ENCODE data around the gene TERT. TPM values are rescaled to one million over a fixed set of nuclear protein-coding genes. Genes with fewer than 3 reads are reported as not detected.
"Not testable (repeated sequence)": the region's sequence is repeated elsewhere in the genome, so short reads cannot be mapped to it uniquely, and the experiment has no call there.

Gene TERT
- polyA plus RNA-seq, 3 donors, result 0.17 to 0.43 (median 0.28) TPM

DNA sequence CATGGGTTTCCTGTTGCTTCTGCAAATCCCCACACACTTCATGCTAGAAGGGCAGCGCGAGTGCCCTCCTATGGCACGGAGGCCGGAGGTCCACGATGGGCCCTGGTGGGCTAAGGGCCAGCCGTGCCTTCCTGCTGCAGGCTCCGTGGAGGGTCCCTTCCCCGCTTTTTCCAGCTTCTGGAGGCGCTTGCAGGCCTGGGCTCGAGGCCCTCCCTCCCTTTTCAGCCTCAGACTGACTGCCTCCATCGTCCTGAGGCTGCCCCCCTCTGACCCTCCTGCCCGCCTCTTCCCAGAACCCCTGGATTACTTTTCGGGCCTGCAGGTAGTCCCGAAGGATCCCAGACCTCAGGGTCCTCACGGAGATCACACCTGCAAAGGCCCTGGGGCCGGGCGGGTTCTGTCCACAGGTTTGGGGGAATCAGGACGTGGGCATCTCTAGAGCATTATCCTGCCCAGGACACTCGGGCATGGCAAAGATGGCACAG is 3.2 kb upstream of the TERT start:
- no peak for DNase-seq (ENCODE audit: low read depth in 3 of 3, low spot score in 2 of 3)

DNA sequence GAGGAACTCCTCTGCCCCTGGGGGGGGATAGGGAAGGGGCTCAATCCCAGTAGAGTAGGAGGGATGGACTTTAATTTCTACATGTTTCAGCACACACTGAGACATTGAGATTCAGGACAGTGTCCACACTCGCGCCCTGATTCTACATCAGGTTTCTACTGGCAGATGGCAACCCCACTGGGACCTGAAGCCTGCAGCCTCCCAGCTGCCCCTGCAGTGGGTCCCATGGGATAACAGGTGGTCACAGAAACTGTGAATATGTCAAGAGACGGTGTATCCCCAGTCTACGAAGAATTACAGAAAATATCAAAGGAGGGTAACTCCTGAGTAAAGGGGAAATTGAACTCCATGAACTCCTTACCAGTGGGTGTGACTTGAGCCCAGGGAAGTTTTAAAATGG is 2.4 kb upstream of the TERT start:
- no peak for DNase-seq (ENCODE audit: low read depth in 3 of 3, low spot score in 2 of 3)

DNA sequence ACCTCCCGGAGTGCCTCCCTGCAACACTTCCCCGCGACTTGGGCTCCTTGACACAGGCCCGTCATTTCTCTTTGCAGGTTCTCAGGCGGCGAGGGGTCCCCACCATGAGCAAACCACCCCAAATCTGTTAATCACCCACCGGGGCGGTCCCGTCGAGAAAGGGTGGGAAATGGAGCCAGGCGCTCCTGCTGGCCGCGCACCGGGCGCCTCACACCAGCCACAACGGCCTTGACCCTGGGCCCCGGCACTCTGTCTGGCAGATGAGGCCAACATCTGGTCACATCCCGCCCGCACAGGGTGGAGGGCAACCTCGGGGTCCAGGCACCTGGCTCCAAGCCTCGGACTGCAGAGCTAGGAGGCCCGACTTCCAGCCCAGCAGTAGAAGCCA is 776 bp upstream of the TERT start:
- no peak for DNase-seq (ENCODE audit: low read depth in 3 of 3, low spot score in 2 of 3)

DNA sequence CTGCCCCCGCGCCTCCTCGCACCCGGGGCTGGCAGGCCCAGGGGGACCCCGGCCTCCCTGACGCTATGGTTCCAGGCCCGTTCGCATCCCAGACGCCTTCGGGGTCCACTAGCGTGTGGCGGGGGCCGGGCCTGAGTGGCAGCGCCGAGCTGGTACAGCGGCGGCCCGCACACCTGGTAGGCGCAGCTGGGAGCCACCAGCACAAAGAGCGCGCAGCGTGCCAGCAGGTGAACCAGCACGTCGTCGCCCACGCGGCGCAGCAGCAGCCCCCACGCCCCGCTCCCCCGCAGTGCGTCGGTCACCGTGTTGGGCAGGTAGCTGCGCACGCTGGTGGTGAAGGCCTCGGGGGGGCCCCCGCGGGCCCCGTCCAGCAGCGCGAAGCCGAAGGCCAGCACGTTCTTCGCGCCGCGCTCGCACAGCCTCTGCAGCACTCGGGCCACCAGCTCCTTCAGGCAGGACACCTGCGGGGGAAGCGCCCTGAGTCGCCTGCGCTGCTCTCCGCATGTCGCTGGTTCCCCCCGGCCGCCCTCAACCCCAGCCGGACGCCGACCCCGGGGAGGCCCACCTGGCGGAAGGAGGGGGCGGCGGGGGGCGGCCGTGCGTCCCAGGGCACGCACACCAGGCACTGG is 548 bp downstream of the TERT start:
- DNase-seq (ENCODE audit: low read depth in 3 of 3, low spot score in 2 of 3), result no peak

DNA sequence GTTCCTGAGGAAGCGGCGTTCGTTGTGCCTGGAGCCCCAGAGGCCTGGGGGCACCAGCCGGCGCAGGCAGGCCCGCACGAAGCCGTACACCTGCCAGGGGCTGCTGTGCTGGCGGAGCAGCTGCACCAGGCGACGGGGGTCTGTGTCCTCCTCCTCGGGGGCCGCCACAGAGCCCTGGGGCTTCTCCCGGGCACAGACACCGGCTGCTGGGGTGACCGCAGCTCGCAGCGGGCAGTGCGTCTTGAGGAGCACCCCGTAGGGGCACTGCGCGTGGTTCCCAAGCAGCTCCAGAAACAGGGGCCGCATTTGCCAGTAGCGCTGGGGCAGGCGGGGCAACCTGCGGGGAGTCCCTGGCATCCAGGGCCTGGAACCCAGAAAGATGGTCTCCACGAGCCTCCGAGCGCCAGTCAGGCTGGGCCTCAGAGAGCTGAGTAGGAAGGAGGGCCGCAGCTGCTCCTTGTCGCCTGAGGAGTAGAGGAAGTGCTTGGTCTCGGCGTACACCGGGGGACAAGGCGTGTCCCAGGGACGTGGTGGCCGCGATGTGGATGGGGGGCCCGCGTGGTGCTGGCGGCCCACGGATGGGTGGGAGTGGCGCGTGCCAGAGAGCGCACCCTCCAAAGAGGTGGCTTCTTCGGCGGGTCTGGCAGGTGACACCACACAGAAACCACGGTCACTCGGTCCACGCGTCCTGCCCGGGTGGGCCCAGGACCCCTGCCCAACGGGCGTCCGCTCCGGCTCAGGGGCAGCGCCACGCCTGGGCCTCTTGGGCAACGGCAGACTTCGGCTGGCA is 1.3 kb downstream of the TERT start:
- no peak for DNase-seq (ENCODE audit: low read depth in 3 of 3, low spot score in 2 of 3)

DNA sequence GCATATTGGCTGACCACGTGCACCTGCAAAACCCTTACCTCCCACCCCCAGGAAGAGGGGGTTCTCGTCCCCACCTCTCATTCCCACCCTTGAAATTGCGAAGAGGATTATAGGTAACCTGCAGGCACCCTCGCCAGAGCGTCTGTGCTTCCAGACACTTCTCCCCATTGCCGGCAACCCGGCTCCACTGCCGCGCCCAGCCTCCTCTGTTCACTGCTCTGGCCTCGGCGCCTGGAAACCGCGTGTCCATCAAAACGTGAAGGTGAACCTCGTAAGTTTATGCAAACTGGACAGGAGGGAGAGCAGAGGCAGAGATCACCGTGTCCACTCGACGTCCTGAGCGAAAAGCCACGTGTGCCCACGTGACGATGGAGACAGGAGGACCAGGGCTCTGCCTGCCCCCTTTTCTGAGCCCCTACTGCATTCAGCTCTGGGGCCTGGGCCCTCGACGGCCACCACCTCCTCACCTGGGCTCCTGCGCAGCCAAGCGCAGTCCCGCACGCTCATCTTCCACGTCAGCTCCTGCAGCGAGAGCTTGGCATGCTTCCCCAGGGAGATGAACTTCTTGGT is 1.9 kb downstream of the TERT start:
- DNase-seq (ENCODE audit: low read depth in 3 of 3, low spot score in 2 of 3), result no peak

DNA sequence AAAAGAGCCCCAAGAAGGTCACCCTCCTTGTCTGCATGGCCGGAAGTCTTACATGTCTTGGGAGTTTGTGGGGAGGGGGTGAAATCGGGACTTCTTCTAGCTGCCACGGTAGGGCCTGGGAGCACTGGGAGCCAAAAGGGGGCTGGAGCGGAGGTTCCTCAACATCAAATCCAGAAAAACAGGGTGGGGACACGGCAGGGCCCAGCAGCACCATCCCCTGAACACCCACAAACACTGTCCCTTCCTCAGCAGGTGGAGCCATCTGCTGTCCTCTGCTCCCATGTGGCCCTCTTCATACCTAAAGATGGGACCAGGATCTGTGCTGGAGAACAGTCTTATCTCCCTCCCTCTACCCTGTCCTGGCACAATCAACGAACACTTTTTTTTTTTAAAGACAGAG is 2.7 kb downstream of the TERT start:
- DNase-seq (ENCODE audit: low read depth in 3 of 3, low spot score in 2 of 3), result no peak

DNA sequence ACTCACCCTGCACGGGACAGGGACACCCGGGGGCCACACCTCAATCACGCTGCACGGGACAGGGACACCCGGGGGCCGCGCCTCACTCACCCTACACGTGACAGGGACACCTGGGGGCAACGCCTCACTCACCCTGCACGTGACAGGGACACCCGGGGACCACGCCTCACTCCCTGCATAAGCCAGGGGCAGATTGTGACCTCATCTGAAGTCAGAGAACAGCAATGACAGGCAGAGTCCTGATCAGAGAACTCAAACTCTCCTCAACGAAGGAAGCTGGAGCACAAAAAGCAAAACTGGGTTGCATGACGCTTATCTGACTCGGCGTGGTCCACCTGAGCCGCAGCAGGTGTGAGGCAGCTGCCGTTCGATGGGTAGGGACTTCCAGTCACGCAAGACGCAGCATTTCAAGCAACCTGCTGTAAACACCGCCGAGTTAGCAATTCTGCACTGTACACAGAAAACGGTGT is 3.2 kb downstream of the TERT start:
- DNase-seq (ENCODE audit: low read depth in 3 of 3, low spot score in 2 of 3), result no peak

DNA sequence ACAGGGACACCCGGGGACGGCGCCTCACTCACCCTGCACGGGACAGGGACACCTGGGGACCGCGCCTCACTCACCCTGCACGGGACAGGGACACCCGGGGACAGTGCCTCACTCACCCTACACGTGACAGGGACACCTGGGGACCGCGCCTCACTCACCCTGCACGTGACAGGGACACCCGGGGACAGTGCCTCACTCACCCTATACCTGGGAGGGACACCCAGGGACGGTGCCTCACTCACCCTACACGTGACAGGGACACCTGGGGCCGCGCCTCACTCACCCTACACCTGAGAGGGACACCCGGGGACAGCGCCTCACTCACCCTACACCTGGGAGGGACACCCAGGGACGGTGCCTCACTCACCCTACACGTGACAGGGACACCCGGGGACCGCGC is 3.9 kb downstream of the TERT start:
- not testable (repeated sequence) for DNase-seq (ENCODE audit: low read depth in 3 of 3, low spot score in 2 of 3)

DNA sequence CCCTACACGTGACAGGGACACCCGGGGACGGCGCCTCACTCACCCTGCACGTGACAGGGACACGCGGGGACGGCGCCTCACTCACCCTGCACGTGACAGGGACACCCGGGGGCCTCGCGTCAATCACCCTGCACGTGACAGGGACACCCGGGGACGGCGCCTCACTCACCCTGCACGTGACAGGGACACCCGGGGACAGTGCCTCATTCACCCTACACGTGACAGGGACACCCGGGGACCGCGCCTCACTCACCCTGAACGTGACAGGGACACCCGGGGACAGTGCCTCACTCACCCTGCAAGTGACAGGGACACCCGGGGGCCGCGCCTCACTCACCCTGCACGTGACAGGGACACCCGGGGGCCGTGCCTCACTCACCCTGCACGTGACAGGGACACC is 5.3 kb downstream of the TERT start:
- not testable (repeated sequence) for DNase-seq (ENCODE audit: low read depth in 3 of 3, low spot score in 2 of 3)

DNA sequence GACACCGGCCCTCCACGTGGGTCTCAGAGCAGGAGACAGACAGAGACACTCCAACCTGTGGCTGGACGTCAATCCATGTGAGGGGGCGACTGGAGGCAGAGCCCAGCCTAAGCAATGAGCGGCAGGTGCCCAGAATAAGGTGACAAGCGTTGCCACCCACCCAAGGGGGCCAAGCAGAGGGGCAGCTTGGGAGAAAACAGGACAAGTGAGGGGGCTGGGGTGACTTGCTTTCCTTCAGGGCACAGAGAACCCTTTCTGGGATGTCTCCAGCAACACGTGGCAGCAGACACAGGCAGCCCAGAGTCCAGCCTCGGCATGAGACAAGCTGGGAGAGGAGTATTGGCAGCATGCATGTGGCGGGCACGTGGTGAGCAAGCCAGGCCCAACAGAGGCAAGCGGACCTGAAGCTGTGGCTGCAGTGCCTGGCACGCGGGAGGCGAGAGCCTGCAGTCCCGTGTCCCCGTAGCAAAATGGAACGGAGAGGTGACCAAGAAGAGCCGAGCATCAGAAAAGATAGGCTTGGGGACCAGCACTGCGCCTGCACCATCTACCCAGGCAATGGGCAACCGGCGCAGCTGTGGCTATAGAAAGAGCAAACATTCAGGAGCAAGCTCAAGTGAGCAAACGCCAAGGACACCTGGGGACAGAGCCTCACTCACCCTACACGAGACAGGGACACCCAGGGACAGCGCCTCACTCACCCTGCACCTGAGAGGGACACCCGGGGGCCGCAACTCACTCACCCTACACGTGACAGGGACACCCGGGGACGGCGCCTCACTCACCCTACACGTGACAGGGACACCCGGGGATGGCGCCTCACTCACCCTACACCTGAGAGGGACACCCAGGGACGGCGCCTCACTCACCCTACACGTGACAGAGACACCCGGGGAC is 6.2 kb downstream of the TERT start:
- DNase-seq (ENCODE audit: low read depth in 3 of 3, low spot score in 2 of 3), result no peak

DNA sequence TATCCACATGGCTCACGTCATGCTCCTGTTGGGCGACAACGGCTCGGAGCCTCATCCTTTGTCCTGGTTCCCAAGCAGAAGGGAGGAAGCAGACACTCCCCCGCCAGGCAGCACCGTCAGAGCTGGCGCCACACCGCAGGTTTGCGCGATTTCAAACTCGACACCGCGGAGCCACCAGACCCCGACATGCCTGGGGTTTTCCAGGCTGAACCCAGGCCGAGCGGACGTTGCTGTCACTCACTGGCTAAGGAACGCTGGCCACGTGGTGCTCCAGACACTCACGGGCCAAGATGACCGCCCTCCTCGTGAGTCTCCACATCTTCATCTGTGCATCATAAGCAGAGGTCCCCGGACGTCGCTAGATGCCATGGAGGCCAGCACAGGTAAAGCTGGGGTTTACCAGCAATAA is 9.0 kb downstream of the TERT start:
- DNase-seq (ENCODE audit: low read depth in 3 of 3, low spot score in 2 of 3), result no peak

DNA sequence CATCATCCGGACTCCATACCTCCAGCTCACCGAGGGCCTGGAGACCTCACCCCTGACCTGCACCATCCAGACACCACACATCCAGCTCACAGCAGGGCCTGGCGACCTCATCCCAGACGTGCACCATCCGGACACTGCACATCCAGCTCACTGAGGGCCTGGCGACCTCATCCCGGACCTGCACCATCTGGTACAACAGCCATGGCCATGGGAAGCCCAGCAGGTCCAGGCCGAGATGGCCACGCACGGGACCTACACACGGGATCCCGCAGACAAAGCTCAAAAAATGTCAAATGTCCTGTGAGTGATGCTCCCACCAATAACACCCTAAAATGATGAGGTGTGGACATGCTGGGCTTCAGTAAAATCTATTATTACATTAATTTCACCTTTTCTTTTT is 9.7 kb downstream of the TERT start:
- no peak for DNase-seq (ENCODE audit: low read depth in 3 of 3, low spot score in 2 of 3)

DNA sequence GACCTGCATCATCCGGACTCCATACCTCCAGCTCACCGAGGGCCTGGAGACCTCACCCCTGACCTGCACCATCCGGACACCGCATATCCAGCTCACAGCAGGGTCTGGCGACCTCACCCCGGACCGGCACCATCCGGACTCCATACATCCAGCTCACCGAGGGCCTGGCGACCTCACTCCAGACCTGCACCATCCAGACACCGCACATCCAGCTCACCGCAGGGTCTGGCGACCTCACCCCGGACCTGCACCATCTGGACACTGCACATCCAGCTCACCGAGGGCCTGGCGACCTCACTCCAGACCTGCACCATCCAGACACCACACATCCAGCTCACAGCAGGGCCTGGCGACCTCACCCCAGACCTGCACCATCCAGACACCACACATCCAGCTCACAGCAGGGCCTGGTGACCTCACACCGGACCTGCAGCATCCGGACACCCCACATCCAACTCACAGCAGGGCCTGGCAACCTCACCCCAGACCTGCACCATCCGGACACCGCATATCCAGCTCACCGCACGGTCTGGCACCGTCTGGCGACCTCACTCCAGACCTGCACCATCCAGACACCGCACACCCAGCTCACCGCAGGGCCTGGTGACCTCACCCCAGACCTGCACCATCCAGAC is 10.4 kb downstream of the TERT start:
- DNase-seq (ENCODE audit: low read depth in 3 of 3, low spot score in 2 of 3), result not testable (repeated sequence)

DNA sequence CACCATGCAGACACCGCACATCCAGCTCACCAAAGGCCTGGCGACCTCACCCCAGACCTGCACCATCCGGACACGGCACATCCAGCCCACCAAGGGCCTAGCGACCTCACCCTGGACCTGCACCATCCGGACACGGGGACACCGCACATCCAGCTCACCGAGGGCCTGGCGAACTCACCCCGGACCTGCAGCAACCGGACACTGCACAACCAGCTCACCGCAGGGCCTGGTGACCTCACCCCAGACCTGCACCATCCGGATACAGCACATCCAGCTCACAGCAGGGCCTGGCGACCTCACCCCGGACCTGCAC is 11.2 kb downstream of the TERT start:
- not testable (repeated sequence) for DNase-seq (ENCODE audit: low read depth in 3 of 3, low spot score in 2 of 3)

DNA sequence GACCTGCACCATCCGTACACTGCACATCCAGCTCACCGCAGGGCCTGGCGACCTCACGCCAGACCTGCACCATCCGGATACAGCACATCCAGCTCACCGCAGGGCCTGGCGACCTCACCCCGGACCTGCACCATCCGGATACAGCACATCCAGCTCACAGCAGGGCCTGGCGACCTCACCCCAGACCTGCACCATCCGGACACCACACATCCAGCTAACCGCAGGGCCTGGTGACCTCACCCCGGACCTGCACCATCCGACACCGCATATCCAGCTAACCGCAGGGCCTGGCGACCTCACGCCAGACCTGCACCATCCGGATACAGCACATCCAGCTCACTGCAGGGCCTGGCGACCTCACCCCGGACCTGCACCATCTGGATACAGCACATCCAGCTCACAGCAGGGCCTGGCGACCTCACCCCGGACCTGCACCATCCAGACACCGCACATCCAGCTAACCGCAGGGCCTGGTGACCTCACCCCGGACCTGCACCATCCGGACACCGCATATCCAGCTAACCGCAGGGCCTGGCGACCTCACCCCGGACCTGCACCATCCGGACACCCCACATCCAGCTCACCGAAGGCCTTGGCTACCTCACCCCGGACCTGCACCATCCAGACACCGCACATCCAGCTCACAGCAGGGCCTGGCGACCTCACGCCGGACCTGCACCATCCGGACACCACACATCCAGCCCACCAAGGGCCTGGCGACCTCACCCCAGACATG is 11.7 kb downstream of the TERT start:
- DNase-seq (ENCODE audit: low read depth in 3 of 3, low spot score in 2 of 3), result not testable (repeated sequence)

DNA sequence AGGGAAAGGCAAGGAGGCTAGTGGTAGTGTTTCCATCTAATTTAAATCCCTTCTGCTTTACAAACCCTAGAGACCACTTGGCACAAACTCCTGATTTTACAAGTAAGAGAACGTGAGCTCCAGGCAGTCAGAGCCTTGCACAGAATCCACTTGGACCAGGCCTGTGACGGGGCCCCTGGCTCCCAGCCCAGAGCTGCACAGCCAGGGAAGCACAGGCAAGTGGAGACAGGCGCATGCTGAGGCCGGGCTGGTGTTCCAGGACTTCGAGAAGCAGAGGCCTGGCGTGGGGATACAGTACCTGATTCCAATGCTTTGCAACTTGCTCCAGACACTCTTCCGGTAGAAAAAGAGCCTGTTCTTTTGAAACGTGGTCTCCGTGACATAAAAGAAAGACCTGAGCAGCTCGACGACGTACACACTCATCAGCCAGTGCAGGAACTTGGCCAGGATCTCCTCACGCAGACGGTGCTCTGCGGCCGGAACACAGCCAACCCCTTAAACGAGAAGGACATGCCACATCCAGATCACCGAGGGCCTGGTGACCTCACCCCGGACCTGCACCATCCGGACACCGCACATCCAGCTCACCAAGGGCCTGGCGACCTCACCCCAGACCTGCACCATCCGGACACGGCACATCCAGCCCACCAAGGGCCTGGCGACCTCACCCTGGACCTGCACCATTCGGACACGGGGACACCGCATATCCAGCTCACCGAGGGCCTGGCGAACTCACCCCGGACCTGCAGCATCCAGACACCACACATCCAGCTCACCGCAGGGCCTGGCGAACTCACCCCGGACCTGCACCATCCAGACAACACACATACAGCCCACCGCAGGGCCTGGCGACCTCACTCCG is 12.5 kb downstream of the TERT start:
- DNase-seq (ENCODE audit: low read depth in 3 of 3, low spot score in 2 of 3), result no peak

DNA sequence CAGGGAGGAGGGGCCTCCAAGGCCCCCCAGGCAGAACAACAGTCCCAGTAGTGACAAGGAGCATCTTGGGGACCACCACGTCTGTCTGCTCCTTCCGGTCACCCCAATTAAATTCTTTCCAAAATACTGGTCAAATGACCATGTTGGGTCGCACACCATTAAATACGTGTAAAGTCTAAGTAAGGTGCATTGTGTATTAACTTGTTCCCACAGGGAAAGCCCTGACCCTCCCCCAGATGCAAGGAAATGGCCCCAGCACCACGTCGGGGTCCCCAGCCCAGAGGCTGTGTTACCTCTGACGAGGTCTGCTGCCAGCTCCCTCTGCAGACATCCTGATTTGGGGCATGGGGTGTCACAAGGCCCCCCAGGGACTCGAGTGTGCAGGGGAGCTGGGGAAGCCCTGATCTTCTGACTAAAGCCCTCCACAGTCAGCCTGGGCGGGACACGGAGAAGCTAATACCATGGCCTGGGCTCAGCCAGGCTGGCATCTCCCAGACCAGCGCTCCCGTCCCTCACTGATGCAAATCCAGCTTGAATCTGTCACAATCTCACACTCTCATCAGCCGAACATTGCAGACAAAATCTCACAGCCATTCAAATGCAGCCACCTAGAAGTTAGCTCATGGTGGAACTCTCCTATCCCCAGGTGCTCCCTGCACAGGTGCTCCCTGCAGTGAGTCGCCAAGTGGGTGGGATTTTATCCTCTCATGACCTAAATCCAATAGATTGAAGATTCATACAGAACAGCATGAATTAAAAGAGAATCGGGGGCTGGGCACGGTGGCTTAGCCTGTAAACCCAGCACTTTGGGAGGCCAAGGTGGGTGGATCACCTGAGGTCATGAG is 13.6 kb downstream of the TERT start:
- no peak for DNase-seq (ENCODE audit: low read depth in 3 of 3, low spot score in 2 of 3)
